HG03558 (cell line): ENCODE data around the gene SH3BP4.

Experiments used
- ATAC-seq: cut with Tn5 transposase; IDR thresholded peaks from one replicate; pipeline ENCODE4 v1.9.1; 2021; ENCODE audit warnings: moderate number of reproducible peaks; ENCODE audit not compliant: unreplicated experiment; ENCODE audit errors: extremely low read depth

Gene SH3BP4

DNA sequence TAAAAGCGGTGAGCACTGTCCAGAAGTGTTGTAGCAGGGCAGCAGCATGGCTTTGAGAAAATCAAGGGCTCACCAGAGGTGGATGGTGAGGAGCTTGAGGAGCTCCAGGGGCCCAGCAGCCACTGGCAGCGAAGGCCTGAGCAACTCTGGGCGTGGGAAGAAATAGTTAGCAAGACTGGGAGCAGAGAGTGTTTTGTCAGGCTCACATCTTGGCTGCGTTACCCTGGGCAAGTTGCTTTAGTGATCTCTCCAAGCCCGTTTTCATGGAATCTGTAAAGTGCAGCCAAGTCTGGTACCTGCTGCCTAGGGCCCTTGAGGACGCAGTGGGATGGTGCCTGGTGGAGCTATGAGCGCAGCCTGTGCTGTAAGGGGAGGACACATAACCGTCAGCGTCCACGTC is 78.3 kb downstream of the SH3BP4 start:
- ATAC-seq: no peak

DNA sequence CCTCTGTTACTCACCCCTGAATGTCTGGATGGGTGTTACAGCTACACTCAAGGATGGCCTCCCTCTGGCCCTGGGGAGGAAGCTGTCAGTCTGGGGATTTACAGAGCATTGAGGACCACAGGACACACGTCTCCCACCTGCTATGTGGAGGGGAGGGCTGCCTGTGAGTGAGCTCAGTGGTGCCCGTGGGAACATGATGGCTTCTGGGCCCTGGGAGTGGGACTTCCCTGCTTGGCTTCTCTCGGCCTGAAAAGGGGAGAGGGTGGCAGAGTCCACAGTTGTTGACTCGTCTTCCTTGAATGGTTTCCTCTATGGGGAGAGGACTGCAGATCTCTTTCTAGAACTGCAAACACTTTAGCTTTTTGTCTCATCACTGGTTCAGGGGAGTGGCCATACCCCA is 79.1 kb downstream of the SH3BP4 start:
- ATAC-seq: no peak

DNA sequence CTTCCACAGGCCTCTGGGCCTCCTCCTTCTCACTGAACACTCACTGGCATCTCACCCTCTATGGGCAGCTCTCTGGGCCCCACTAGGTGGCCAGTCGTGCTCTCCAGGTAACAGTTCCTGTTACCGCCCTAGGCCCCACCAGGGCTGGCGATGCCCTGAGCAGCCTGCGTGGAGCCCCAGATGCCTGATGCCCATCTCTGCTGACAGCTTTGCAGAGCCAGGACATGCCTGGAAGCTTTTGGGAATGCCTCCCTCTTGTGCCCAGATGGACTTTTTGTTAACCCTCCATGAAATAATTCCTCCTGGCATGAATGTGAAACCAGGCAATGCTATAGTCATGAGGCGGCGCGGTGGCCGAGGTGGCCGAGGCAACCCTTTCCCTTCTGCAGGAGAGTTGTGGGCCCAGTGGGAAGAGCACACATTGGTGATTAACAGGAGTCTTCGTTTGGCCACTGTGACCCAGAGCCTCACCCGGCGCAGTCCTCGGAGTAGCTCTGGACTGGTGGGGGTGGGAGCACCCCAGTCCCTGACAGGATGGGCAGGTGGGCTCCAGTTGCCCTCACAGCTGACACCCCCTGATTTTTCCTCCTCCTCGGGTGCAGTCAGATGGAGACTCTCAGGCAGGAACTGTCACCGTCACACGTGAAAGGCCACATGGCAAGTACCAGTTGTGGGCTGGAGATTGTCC is 80.0 kb downstream of the SH3BP4 start:
- no peak for ATAC-seq

DNA sequence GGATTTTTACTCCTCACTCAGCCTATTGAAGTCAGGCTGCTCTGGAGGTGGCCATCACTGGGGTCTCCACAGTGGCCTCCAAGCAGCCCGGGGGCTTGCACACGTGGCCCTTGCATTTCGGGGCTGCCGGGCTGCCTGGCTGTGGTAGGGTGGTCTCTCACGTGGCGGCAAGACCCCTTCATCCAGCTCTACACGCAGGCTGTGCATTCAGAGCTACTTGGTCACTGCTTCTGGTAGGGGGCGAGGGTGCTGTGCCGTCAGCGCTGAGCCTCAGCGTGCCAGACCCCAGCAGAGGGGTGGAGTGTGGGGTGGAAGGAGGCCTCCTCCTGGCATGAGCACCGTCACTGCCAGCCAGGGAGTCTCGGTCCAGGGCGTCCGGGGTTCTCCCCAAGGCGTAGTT is 80.6 kb downstream of the SH3BP4 start:
- no peak for ATAC-seq

DNA sequence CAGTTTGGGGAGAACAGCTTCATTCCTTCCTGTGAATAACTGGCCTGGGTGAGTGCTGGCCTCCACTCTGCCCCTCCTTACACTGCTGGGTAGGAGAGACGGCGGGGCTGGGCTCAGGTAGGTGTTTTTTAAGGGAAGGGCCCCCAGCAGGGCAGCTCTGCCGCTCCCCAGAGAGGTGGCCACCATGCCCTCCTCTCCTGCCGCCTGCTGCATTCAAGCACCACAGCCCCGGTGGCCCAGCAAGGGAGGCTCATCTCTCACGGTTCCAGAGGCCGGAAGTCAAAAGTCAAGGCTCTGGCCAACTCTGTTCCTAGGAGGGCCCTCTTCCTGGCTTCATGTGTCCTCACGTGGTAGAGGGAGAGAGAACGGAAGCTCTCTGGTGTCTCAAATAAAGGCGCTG is 81.1 kb downstream of the SH3BP4 start:
- ATAC-seq: no peak

DNA sequence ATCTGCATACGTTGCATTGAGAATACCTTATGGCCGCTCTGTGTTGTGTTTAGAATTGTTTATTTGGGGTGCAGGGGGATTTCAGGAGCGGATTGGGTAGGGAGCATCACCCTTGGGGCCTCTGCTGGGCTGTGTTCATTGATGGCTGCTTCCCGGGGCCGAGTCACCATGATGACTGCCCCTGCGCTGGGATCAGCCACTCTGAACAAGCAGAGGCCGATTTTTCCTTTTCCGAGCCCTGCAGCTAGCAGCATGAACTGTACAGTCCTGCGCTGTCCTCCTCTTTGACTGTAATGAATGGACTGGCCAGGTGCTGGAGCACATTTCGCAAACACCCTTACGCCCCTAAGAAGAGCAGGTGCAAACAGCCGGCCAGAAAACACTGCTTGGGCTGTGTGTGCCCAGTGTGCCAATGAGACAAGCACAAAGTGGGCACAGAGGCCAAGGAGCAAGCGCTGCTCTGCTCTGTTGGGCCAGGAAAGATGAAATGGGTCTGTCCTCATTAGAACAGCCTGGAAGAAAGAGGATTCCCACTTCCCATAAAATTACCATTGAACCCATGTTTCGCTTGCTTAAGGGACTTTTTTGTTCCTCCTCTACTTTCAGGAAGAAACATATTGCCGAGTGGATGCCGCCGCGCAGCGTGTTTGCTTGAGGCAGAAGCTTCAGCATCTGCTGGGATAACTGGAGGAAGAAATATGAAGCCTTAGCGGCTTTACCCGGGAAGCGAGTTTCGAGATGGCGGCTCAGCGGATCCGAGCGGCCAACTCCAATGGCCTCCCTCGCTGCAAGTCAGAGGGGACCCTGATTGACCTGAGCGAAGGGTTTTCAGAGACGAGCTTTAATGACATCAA is 82.7 kb downstream of the SH3BP4 start:
- ATAC-seq: no peak

DNA sequence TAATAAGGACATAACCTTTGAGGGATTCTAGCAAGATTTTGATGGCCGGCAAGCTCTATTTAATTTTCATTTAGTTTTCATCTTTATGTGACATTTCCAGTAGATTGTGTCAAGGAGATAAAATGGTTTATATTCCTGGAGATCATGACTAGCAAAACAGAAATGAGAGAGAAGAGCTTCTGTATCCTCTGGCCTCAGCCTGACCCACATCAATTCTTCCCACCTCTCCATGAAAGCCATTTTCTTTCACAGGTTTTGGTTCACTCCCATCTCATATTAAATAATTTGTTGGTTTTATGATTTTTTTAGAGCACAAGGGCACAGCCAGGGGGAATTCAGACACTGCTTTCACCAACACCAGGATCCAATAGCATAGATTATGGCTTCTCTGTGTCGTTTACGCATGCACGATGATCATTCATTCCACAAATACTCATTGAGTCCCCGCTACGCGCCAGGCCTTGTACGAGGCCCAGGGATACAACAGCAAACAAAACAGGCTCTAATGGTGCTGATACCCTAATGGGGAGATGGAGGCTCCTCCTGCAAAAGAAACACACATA is 85.9 kb downstream of the SH3BP4 start:
- ATAC-seq: no peak

DNA sequence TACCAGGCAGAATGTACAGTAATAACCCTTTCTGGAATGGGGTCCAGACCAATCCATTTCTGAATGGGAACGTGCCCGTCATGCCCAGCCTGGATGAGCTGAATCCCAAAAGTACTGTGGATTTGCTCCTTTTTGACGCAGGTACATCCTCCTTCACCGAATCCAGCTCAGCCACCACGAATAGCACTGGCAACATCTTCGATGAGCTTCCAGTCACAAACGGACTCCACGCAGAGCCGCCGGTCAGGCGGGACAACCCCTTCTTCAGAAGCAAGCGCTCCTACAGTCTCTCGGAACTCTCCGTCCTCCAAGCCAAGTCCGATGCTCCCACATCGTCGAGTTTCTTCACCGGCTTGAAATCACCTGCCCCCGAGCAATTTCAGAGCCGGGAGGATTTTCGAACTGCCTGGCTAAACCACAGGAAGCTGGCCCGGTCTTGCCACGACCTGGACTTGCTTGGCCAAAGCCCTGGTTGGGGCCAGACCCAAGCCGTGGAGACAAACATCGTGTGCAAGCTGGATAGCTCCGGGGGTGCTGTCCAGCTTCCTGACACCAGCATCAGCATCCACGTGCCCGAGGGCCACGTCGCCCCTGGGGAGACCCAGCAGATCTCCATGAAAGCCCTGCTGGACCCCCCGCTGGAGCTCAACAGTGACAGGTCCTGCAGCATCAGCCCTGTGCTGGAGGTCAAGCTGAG is 89.6 kb downstream of the SH3BP4 start:
- no peak for ATAC-seq

DNA sequence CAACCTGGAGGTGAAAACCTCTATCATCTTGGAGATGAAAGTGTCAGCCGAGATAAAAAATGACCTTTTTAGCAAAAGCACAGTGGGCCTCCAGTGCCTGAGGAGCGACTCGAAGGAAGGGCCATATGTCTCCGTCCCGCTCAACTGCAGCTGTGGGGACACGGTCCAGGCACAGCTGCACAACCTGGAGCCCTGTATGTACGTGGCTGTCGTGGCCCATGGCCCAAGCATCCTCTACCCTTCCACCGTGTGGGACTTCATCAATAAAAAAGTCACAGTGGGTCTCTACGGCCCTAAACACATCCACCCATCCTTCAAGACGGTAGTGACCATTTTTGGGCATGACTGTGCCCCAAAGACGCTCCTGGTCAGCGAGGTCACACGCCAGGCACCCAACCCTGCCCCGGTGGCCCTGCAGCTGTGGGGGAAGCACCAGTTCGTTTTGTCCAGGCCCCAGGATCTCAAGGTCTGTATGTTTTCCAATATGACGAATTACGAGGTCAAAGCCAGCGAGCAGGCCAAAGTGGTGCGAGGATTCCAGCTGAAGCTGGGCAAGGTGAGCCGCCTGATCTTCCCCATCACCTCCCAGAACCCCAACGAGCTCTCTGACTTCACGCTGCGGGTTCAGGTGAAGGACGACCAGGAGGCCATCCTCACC is 90.2 kb downstream of the SH3BP4 start:
- no peak for ATAC-seq

DNA sequence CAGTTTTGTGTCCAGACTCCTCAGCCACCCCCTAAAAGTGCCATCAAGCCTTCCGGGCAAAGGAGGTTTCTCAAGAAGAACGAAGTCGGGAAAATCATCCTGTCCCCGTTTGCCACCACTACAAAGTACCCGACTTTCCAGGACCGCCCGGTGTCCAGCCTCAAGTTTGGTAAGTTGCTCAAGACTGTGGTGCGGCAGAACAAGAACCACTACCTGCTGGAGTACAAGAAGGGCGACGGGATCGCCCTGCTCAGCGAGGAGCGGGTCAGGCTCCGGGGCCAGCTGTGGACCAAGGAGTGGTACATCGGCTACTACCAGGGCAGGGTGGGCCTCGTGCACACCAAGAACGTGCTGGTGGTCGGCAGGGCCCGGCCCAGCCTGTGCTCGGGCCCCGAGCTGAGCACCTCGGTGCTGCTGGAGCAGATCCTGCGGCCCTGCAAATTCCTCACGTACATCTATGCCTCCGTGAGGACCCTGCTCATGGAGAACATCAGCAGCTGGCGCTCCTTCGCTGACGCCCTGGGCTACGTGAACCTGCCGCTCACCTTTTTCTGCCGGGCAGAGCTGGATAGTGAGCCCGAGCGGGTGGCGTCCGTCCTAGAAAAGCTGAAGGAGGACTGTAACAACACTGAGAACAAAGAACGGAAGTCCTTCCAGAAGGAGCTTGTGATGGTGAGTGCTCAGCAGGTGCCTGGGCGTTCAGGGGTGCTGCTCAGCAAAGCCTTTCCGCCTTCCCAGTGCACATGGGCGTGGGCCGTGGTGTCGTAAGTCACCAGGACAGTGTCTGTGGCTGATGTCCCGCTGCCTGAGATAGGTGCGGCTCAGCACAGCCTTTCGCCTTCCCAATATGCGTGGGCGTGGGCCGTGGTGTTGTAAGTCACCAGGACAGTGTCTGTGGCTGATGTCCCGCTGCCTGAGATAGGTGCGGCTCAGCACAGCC is 91.0 kb downstream of the SH3BP4 start:
- ATAC-seq: no peak

DNA sequence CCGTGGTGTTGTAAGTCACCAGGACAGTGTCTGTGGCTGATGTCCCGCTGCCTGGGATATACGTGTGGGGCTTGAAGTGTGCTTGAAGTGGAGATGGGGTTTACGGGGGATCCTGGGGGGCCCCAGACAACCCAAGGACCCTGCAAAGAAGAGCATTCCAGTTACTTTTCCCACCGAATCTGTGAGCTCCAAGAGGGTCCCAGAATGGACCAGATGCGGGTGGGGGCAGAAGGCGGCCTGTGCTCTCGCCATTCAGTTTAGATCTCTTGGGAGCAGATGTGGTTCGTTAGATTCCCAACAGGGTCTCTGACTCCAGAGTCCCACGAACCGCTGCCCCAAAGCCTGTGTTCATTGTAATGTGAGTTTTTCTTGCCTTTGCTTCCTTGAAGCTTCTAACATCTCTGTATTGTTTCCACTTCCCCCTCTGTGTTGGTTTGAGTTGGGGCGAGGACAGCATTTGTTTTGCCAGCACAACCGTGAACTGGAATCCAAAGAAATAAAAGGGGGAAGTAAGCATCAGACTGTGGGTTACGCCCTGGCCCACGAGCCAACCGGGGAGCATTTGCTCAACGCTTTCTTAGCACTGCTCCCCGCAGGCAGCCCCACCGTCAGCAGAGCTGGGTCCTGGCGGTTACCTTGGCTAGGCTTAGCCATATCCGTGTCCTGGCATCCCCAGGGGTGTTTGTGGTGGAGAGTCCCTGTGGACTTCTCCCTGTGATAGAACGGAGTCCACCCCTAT is 92.1 kb downstream of the SH3BP4 start:
- no peak for ATAC-seq

DNA sequence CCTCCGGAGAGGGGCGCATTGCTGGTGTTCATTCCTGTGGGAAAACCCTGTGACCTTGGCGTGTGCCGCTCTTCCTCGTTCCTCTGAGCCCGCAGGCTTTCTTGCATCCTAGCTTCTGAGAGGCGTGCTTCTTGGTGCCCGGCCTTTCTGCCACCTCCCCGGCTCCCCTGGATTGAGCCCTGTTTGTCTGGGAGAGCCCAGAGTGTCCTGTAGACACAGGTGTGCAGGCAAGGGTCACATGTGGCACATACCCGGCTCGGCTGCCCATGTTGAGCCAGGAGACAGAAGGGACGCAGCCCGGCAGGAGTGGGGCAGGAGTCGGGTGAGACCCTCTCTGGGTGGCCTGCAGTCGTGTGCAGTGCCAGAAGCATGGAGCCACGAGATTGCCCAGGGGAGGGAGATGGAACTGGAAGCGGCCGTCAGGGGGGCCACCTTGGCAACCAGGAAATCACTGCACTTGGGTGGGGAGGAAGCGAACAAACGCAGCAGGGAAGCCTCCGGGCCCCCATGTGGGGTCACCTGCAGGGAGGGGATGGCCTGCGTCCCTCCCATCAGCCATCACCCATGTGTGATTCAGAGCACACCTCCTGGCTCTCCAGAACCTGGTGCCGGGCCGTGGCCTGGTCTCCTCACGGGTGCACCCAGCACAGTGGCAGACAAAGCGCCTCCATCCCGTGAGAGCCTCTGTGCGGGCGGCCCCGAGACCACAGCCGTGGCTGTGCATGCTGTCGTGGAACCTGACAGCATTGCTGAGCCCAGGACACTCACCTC is 92.9 kb downstream of the SH3BP4 start:
- ATAC-seq: no peak

DNA sequence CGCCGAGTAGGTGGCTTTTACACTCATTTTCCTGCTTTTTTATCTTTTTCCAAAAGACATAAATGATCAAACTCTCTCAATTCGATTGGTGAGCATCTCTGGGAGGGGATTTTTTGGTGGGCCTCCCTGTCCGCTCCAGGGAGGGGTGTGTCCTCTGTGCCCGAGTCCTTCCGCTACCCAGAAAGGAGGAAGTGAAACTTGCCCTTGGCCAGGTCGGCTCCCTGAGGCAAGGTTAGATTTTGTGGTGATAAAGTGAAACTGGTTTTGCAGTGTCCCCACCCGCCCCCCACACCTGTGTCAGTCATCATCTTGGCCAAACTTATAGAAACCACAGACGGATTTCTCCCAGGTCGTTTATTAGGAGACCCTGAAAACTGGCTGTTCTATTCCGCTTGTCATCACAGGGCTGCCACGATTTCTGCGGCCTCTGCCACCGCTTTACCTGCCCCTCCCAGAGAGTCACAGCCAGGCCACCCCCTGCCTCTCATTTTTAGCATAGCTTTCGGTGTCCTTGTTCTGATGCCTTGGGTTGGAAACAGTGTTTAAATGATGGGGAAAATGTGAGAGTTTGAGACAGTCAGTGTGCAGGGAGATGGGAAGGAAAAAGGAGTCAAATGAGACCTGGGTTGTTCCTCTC is 93.6 kb downstream of the SH3BP4 start:
- no peak for ATAC-seq

DNA sequence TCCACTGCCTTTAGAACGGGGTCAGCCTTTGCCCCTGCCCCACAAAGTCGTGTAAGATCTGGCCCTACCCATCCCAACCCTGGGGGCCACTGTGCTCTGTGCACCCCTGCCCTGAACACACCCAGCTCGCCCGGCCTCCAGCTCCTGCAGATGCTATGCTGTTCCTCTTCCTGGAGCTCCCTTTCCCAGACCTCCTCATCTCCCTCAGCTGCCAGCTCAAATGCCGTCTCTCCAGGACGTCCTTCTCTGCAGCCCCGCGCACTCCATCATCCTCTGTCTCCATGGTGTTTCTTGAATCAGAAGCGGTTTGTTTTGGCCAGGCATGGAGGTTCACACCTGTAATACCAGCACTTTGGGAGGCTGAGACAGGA is 94.1 kb downstream of the SH3BP4 start:
- ATAC-seq: no peak

DNA sequence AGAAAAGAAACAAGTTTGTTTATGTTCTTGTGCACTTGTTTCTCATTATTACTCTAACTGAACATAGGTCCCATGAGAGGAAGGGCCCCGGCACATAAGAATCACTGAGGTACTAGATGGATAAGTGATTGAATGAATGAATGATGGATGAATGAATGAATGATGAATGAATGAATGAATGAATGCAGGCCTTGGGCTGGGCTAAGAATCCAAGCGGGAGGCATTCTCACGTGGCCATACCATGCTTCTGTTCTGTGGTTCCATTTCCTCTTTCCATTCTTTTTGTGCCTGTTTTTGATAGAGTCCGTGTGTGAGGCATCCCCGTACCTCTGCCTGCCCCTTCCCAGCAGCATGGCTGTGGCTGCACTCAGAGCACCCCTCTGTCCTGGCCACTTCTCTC is 94.8 kb downstream of the SH3BP4 start:
- ATAC-seq: no peak

DNA sequence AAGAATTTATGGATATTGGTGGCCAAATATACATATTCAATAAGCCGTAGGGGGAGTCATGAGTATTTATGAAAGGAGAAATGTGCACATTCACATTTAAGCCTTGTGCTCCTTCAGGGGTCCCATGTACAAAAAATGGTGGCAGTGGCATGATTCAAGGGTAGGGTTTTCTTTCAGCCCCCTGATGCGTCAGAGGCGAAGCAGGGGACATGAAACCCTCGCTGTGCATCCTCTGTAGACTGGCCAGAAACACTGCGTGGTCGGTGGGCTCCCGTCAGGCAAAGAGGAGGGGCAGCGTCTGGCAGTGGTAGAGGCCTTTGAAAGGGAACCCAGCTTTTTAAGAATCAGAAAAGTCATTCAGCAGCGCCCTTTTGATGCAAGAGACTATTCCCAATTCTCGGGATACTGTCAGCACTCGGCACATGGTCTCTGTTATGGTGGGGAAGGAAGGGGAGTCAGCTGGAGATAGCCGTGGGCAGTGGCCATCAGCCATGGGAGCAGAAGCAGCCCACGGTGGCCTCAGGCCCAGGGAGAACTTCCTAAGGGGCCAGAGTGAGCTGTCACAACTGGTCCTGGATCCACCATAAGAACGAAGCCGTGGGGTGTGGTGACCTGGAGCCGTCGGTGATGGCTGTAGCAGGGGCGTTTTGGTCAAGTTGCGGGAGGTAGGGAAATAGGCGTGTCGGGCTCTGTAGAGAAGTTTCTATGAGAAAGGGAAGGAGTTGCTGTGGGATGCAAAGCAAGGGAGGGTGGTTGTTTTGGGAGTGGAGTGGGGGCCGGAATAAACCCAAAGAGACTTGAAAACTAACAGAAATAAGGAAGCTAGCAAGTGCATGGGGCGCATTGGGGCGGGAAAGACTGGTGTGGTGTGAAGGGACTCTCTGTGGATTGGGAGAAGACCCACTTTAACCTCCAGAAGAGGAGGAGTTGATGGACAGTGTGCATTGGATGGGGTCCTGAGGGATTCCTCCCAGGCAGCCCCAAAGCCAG is 95.6 kb downstream of the SH3BP4 start:
- no peak for ATAC-seq
